Measurements from ENCODE around the gene METRNL.

- TF ChIP-seq CTCF (IDR thresholded peaks at IDR 0.05; ENCODE audit: insufficient read depth, low read length, poor library complexity, severe bottlenecking) (no peak), EZH2phosphoT487 (conservative IDR thresholded peaks at IDR 0.05; ENCODE audit: low read length) (no peak)
These were observed 19.1 kb downstream of the METRNL start for GRCh38 chr17:83098241-83099085.

Measured in SU-DHL-6 (cell line).